HEK293T (cell line): Measurements from ENCODE around the gene EHMT2.

Experiments used
- ARNT ChIP-seq: fragments of 450-650 bp; IDR thresholded peaks from 2 replicates; pipeline ENCODE4 v1.6.1; 2017; ENCODE audit warnings: mild to moderate bottlenecking
- BHLHE40 ChIP-seq: fragments of 450-650 bp; IDR thresholded peaks from 2 replicates; pipeline ENCODE4 v1.6.1; 2016; ENCODE audit warnings: mild to moderate bottlenecking, moderate library complexity, borderline replicate concordance
- ELF4 ChIP-seq: fragments of 450-650 bp; IDR thresholded peaks from 2 replicates; pipeline ENCODE4 v1.6.1; 2017; ENCODE audit warnings: antibody characterized with exemption
- FOXA1 ChIP-seq: fragments of 450-650 bp; IDR thresholded peaks from 2 replicates; pipeline ENCODE4 v1.6.1; 2016; ENCODE audit warnings: mild to moderate bottlenecking
- HDGF ChIP-seq: fragments of 450-650 bp; IDR thresholded peaks from 2 replicates; pipeline ENCODE4 v1.6.1; 2017; ENCODE audit warnings: antibody characterized with exemption, borderline replicate concordance
- NFRKB ChIP-seq: fragments of 450-650 bp; IDR thresholded peaks from 2 replicates; pipeline ENCODE4 v1.6.1; 2016; ENCODE audit warnings: mild to moderate bottlenecking, moderate library complexity
- SP1 ChIP-seq: fragments of 450-650 bp; IDR thresholded peaks from 2 replicates; pipeline ENCODE4 v1.6.1; 2017
- SUZ12 ChIP-seq: fragments of 450-650 bp; IDR thresholded peaks from 2 replicates; pipeline ENCODE4 v1.6.1; 2016; ENCODE audit warnings: mild to moderate bottlenecking
- TARDBP ChIP-seq: fragments of 450-650 bp; IDR thresholded peaks from 2 replicates; pipeline ENCODE4 v1.6.1; 2016
- ZNF384 ChIP-seq: fragments of 450-650 bp; IDR thresholded peaks from 2 replicates; pipeline ENCODE4 v1.6.1; 2016
- TF ChIP-seq, protein P1 (sequence below): fragments of 450-650 bp; IDR thresholded peaks from 2 replicates; pipeline ENCODE4 v1.6.1; 2016

DNA sequence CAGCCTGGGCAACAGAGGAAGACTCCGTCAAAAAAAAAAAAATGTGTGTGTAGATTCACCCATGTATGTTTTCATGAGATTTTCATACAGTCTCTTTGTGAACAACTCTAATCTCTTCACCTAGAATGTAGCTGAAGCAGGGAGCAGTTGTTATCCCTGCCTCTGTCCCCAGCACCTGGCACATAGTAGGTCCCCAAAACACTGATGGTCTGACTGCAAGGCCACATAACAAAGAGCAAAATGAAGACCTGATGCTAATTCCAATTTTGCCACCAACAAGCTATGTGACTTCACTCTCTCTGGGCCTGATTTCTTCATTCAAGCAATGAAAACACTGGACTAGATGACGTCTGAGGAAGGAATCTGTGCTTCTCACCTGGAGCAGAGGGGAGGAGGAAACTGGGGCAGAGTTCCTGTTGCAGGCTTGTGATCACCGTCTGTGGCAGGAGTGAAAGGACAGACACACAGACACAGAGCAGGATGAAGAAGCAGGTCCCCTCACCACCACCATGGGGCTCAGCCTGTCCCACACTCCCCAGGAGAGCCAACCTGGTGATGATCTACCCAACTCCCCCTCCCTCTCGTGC lies 23.3 kb downstream of the EHMT2 start:
- TF ChIP-seq ELF4 (no peak), BHLHE40 (no peak), TARDBP (no peak), HDGF (no peak), NFRKB (no peak), FOXA1 (no peak), ZNF384 (no peak), SUZ12 (no peak), ARNT (no peak), SP1 (no peak)
- TF ChIP-seq, protein P1, sequence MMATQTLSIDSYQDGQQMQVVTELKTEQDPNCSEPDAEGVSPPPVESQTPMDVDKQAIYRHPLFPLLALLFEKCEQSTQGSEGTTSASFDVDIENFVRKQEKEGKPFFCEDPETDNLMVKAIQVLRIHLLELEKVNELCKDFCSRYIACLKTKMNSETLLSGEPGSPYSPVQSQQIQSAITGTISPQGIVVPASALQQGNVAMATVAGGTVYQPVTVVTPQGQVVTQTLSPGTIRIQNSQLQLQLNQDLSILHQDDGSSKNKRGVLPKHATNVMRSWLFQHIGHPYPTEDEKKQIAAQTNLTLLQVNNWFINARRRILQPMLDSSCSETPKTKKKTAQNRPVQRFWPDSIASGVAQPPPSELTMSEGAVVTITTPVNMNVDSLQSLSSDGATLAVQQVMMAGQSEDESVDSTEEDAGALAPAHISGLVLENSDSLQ = no peak
